Measurements from ENCODE around the gene NDUFS2.
"Not testable (repeated sequence)": the region's sequence is repeated elsewhere in the genome, so short reads cannot be mapped to it uniquely, and the experiment has no call there.

Gene NDUFS2

DNA sequence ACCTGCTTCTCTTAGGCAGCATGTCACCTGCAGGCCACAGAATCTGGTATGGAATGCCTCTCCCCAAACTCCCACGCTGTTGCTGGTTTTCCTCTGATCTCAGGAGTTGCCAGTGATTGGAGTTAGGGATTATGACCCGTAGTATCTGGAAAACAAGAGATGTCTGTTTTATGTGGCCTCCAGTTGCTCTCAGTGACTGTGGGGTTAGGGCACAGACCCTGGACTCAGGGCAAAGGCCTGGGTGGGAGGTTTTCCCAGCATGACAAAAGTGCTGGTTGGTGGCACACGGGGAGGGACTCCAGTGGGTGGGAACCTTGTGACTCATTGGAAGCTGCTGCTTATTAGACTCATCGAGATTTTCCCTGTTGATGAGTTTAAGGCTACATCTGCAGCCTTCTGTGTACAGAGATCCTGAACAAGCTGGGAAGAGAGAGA, 35.9 kb downstream of the NDUFS2 start, which contains the start of gene NR1I3:
TSS of gene NR1I3 (minus strand) at position 165 of the 435 bp plus-strand sequence. CDS start 1,638 bp downstream, outside the sequence.
- peak; percentile 32 for DNase-seq (ENCODE audit: low read depth)
- no peak within 1 kb of the TSS for H3K4me3 ChIP-seq (ENCODE audit: control insufficient read depth, low read depth, low read length)
- TF ChIP-seq CTCF (conservative IDR thresholded peaks at IDR 0.05; ENCODE audit: control insufficient read depth, insufficient read depth, low read depth, low read length), result no peak

DNA sequence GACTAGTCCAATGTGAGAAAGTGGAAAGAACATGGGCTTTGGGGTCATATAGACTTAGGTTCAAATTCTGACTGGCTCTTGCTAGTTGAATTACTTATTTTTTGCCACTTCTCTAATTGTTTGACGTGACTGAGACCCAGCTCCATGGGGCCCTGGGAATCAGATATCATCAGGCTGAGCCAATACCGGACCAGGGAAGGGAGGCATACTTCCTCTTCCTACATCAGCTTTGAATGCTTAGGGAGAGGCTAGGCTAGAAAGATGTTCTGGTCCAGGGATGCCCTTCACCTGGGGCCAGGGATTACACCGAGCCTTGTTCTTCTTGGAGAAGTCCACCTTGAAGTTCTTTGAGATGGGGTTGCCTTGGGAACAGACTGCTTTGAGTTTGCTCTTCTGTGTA, 39.5 kb downstream of the NDUFS2 start:
- DNase-seq (ENCODE audit: low read depth), result no peak
- TF ChIP-seq CTCF (conservative IDR thresholded peaks at IDR 0.05; ENCODE audit: control insufficient read depth, insufficient read depth, low read depth, low read length), result no peak
- H3K4me3 ChIP-seq (ENCODE audit: control insufficient read depth, low read depth, low read length), result no peak overlapping the region

- no peak overlapping the region for H3K4me3 ChIP-seq (ENCODE audit: control insufficient read depth, low read depth, low read length)
- DNase-seq (ENCODE audit: low read depth), result no peak
- no peak for TF ChIP-seq CTCF (conservative IDR thresholded peaks at IDR 0.05; ENCODE audit: control insufficient read depth, insufficient read depth, low read depth, low read length)
Observed at GRCh38 chr1:161242313-161242712, 40.1 kb downstream of the NDUFS2 start.

GRCh38 chr1:161244888-161245287, 42.7 kb downstream of the NDUFS2 start:
- no peak overlapping the region for H3K4me3 ChIP-seq (ENCODE audit: control insufficient read depth, low read depth, low read length)
- no peak for TF ChIP-seq CTCF (conservative IDR thresholded peaks at IDR 0.05; ENCODE audit: control insufficient read depth, insufficient read depth, low read depth, low read length)
- no peak for DNase-seq (ENCODE audit: low read depth)

DNA sequence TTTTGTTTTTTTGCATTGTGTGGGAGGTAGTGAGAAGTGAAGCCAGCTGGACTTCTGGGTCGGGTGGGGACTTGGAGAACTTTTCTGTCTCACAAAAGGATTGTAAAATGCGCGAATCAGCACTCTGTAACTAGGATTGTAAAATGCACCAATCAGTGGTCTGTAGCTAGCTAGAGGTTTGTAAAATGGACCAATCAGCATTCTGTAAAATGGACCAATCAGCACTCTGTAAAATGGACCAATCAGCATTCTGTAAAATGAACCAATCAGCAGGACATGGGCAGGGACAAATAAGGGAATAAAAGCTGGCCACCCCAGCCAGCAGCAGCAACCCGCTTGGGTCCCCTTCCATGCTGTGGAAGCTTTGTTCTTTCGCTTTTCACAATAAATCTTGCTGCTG, 47.9 kb downstream of the NDUFS2 start:
- DNase-seq (ENCODE audit: low read depth); H3K4me3 ChIP-seq (ENCODE audit: control insufficient read depth, low read depth, low read length): not testable (repeated sequence)

DNA sequence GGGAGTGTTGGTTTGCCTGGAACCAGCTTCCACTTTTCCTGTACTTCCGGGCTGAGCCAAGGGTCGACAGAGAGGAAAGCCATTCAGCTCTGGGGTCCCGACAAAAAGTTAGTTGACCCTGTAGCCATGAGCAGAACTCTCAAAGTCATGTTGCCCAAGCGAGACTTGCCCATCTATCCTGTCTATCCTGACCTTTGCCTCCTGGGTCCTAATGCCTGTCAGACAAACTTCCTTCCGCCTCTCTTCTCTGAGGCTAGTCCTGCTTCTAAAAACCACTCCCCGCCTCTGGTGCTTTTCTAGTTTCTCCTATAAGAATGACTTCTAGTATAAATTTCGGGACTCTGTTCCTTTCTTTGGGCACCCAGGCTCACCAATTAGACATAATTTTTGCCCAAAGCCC, 48.7 kb downstream of the NDUFS2 start:
- TF ChIP-seq CTCF (conservative IDR thresholded peaks at IDR 0.05; ENCODE audit: control insufficient read depth, insufficient read depth, low read depth, low read length), result no peak
- DNase-seq (ENCODE audit: low read depth), result no peak
- no peak overlapping the region for H3K4me3 ChIP-seq (ENCODE audit: control insufficient read depth, low read depth, low read length)

GRCh38 chr1:161251579-161251978, 49.4 kb downstream of the NDUFS2 start:
- no peak for DNase-seq (ENCODE audit: low read depth)
- no peak for TF ChIP-seq CTCF (conservative IDR thresholded peaks at IDR 0.05; ENCODE audit: control insufficient read depth, insufficient read depth, low read depth, low read length)
- no peak overlapping the region for H3K4me3 ChIP-seq (ENCODE audit: control insufficient read depth, low read depth, low read length)

- H3K4me3 ChIP-seq (ENCODE audit: control insufficient read depth, low read depth, low read length); DNase-seq (ENCODE audit: low read depth): not testable (repeated sequence)
Observed at GRCh38 chr1:161255302-161255701, 53.1 kb downstream of the NDUFS2 start.

DNA sequence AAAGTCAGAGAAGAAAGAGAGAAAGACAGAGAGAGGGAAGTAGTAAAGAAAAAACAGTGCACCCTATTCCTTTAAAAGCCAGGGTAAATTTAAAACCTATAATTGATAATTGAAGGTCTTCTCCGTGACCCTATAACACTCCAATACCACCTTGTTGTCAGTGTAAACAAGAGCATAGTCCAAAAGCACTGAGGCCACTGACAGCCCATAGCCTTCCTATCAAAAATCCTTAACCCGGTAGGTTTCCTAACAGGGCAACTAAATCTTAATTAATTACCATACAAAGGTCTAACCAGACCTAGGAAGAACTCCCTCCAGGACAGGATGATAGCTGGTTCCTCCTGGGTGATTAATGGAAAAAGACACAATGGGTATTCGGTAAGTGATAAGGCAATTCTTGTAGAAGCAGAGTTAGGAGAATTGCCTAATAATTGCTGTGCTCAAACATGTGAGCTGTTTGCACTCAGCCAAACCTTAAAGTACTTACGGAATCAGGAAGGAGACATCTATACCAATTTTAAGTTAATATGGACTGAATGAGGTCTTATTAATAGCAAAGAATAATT, 53.9 kb downstream of the NDUFS2 start:
- not testable (repeated sequence) for H3K4me3 ChIP-seq (ENCODE audit: control insufficient read depth, low read depth, low read length); DNase-seq (ENCODE audit: low read depth)

DNA sequence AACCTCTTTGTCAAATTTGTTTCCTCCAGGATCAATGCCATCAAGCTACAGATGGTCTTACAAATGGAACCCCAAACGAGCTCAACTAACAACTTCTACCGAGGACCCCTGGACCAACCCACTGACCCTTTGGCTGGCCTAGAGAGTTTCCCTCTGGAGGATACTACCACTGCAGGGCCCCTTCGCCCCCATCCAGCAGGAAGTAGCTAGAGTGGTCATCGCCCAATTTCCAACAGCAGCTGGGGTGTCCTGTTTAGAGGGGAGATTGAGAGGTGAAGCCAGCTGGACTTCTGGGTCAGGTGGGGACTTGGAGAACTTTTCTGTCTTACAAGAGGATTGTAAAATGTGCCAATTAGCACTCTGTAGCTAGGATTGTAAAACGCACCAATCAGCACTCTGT, 54.9 kb downstream of the NDUFS2 start:
- not testable (repeated sequence) for H3K4me3 ChIP-seq (ENCODE audit: control insufficient read depth, low read depth, low read length); DNase-seq (ENCODE audit: low read depth)

Data from fibroblast of mammary gland (primary cell).